Muscle layer of colon (tissue), 2 donors: ENCODE measurements around the gene RAD21L1.
A peak's percentile ranks its signal among the peaks of the same experiment; 100 is the strongest.

Source experiments
- H3K27ac ChIP-seq: one replicate; pipeline ENCODE4 v1.7.0; 2013; ENCODE audit warnings: low read depth, mild to moderate bottlenecking, low read length, moderate library complexity
- H3K27me3 ChIP-seq, 2 donors: one replicate each; pipeline ENCODE4 v1.7.0; 2013; ENCODE audit warnings: low read length in 2 of 2, mild to moderate bottlenecking in 2 of 2; ENCODE audit not compliant: insufficient read depth in 2 of 2, control insufficient read depth in 1 of 2
- H3K36me3 ChIP-seq: one replicate; pipeline ENCODE4 v1.7.0; 2013; ENCODE audit warnings: mild to moderate bottlenecking, low read length; ENCODE audit not compliant: insufficient read depth
- H3K4me1 ChIP-seq: one replicate; pipeline ENCODE4 v1.7.0; 2013; ENCODE audit warnings: mild to moderate bottlenecking, low read length; ENCODE audit not compliant: insufficient read depth
- H3K4me3 ChIP-seq, 2 donors: one replicate each; pipeline ENCODE4 v1.7.0; 2013; ENCODE audit warnings: low read length in 2 of 2, low read depth in 1 of 2, mild to moderate bottlenecking in 1 of 2, moderate library complexity in 1 of 2
- H3K9ac ChIP-seq: one replicate; pipeline ENCODE4 v1.7.0; 2013; ENCODE audit warnings: low read length
- H3K9me3 ChIP-seq: one replicate; pipeline ENCODE4 v1.7.0; 2013; ENCODE audit warnings: mild to moderate bottlenecking, low read length
- donor health status: abdominal sarcoma.
- donor health status: Adenocarcinoma of cecum.

Gene RAD21L1

DNA sequence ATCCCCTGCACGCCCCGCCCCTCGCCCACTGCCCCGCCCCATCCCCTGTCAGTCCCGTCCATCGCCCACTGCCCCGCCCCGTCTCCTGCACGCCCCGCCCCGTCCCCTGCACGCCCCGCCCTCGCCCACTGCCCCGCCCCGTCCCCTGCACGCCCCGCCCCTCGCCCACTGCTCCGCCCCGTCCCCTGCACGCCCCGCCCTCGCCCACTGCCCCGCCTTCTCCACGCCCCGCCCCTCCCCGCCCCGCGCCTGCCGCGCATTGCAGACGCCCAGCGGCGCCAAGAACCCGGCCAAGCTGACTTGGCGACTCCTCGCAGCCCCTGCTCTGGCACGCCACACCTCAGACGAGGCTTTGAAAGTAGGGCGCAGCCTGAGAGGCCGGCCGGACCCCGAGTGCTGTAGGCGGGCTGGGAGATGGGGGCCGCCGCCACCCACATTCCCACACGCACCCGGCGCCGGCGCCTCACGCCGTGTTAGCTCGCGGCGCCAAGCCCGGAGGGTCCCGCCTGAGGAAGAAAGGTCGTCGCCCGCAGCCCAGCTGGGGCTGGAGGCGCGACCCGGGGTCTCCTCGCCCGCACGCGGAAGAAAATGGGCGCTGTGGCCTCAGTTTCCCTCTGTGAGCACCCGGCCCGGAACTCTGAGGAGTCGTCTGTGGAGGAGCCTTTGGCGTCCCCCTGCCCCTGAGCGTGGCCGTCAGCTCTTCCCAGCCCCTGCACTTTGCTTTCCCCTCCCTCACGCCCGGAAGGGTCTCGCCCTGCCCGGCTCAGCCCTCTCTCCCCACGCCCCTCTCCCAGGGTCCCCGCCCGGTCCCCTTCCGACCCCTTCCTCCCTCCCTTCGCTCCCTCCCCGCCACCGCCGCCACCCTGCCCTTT, at the start of gene RAD21L1:
Gene RAD21L1 (plus strand): TSS at position 262 of the 872 bp plus-strand sequence. CDS start 2,410 bp downstream, outside the sequence.
- peak within 1 kb of the TSS; percentile 28 to 37 for H3K4me3 ChIP-seq
- no peaks in the 10 kb centered on the region for H3K36me3 ChIP-seq
- peaks cover 20 to 34% of the 10 kb centered on the region in 2 donors for H3K27me3 ChIP-seq
- H3K27ac ChIP-seq = no peak within 1 kb of the TSS
- H3K9me3 ChIP-seq = no peaks in the 10 kb centered on the region
- H3K4me1 ChIP-seq = no peaks in the 10 kb centered on the region
- H3K9ac ChIP-seq = no peak within 1 kb of the TSS

DNA sequence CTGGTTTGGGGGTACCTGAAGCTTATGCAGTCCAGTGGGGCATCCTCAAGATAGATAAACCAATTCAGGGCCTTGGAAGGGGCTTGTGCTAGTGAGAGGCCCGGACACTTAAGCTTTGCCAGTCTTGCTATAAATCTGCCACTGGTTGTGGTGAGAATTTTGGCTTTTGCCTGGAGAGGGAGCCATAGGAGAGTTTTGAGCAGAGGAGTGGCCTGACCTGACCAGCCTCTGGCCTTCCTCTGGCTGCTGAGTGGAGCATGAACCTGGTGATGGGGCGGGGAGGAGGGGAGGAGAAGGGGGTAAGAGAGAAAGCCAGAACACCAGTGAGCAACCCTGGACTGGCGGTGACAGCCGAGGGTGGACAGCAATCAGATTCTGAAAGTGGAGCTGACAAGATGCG, 48.2 kb upstream of the RAD21L1 start:
- Histone ChIP-seq H3K4me1 (no peaks in the 10 kb centered on the region), H3K36me3 (peaks cover 12% of the 10 kb centered on the region), H3K27me3 (no peaks in the 10 kb centered on the region), H3K9me3 (no peaks in the 10 kb centered on the region), H3K4me3 (no peak overlapping the region), H3K27ac (no peak overlapping the region), H3K9ac (no peak overlapping the region)

DNA sequence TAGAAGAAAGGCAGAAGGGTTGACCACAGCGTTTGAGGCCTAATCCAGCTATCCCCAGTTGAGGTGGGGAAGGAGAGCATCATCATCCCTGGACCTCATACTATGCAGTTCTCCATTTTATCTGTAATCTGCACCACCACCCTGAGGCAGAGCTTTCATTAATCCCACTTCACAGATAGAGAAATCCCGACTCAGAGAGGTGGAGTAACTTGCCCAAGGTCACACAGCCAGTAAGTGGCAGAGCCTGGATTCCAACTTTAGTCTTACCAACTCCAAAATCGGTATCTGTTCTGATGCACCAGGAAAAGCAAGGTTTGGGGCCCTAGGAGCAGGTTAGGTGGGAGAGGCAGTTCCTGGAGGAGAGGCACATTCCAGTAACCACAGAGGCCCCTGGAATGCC, 47.7 kb upstream of the RAD21L1 start:
- H3K4me3 ChIP-seq = no peak overlapping the region
- H3K9me3 ChIP-seq = no peaks in the 10 kb centered on the region
- no peaks in the 10 kb centered on the region for H3K27me3 ChIP-seq
- peaks cover 12% of the 10 kb centered on the region for H3K36me3 ChIP-seq
- no peak overlapping the region for H3K27ac ChIP-seq
- H3K9ac ChIP-seq = no peak overlapping the region
- no peaks in the 10 kb centered on the region for H3K4me1 ChIP-seq

DNA sequence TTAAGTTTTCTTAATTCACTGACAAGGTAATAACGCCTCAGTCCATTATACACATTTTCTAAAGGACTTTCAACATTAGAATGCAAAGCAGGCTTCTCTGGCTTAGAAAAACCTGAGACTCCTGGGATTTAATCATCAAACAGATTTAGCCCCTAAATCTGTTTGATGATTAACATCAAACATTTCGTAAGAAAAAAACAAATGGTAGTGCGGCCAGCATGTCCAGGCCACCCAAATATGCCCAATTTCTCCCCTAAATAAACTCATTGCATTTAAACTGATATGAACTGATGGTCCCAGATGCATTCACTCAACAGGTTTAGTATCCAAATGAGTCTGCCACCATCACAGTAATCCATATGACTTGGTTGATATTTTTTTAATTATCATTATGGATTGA, 47.2 kb upstream of the RAD21L1 start:
- H3K9ac ChIP-seq = no peak overlapping the region
- no peak overlapping the region for H3K4me3 ChIP-seq
- H3K4me1 ChIP-seq = no peaks in the 10 kb centered on the region
- no peak overlapping the region for H3K27ac ChIP-seq
- H3K27me3 ChIP-seq = no peaks in the 10 kb centered on the region
- H3K36me3 ChIP-seq = peaks cover 12% of the 10 kb centered on the region
- no peaks in the 10 kb centered on the region for H3K9me3 ChIP-seq

DNA sequence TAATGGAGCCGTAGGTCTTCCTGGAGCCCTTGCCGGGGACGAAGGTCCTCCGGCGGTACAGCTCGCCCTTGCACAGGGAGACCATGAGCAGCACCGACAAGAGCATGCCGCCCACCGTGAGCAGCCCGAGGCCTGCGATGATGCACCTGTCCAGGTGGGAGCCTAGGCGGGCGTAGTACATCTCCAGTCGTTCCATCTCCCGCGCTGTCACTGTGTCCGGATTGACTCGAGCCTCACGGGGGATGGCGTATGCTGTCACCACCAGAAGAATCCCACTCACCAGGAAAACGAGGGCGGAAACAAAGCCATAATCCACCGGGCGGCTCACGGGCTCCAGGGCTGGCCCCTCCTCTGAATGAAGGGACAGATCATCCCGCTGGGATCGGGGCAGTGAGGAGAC, 44.9 kb upstream of the RAD21L1 start:
- no peak overlapping the region for H3K27ac ChIP-seq
- H3K36me3 ChIP-seq = peaks cover 5% of the 10 kb centered on the region
- H3K4me1 ChIP-seq = no peaks in the 10 kb centered on the region
- H3K27me3 ChIP-seq = peaks cover 2 to 14% of the 10 kb centered on the region in 2 donors
- H3K4me3 ChIP-seq = no peak overlapping the region
- no peaks in the 10 kb centered on the region for H3K9me3 ChIP-seq
- H3K9ac ChIP-seq = no peak overlapping the region

DNA sequence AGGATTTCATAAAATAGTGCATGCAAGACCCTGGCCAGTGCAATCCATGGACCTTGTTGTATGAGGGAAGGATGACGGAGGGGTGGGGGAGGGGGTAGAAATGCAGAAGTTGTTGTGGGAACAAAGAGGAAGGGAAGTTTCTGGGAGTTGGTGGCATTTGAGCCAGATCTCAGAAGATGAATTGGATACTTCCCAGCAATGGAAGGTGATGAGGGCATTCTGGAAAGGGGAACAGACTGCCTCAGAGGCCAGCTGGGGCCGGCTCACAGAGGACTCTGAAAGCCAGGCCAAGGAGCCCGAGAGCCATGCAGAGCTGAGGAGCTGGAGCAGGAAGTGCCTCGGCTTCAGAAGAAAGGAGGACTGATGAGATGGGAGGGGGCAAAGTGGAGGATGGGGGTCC, 43.7 kb upstream of the RAD21L1 start:
- Histone ChIP-seq H3K4me1 (no peaks in the 10 kb centered on the region), H3K9ac (no peak overlapping the region), H3K27me3 (peaks cover 3 to 24% of the 10 kb centered on the region in 2 donors), H3K4me3 (no peak overlapping the region), H3K36me3 (no peaks in the 10 kb centered on the region), H3K9me3 (no peaks in the 10 kb centered on the region), H3K27ac (no peak overlapping the region)

DNA sequence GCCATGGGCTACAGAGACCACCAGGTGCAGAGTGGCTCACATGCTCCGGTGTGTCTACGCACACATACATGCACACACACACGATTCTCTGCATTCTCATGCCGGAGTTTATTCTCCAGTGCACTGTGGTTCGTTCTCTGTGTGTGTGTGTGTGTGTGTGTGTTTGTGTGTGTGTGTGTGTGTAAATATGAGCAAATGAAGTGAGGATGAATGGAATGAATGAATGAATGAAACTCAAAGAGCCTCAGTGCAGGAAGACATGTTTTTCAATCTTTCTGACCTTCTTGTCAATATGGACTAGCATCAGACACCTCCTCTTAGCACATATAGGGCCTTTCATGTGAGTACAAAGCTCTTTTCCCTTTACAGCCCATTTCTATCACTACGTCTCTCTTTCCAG, 42.7 kb upstream of the RAD21L1 start:
- no peak overlapping the region for H3K9ac ChIP-seq
- no peak overlapping the region for H3K4me3 ChIP-seq
- H3K27ac ChIP-seq = no peak overlapping the region
- no peaks in the 10 kb centered on the region for H3K36me3 ChIP-seq
- H3K9me3 ChIP-seq = no peaks in the 10 kb centered on the region
- no peaks in the 10 kb centered on the region for H3K4me1 ChIP-seq
- H3K27me3 ChIP-seq = peaks cover 3 to 24% of the 10 kb centered on the region in 2 donors

DNA sequence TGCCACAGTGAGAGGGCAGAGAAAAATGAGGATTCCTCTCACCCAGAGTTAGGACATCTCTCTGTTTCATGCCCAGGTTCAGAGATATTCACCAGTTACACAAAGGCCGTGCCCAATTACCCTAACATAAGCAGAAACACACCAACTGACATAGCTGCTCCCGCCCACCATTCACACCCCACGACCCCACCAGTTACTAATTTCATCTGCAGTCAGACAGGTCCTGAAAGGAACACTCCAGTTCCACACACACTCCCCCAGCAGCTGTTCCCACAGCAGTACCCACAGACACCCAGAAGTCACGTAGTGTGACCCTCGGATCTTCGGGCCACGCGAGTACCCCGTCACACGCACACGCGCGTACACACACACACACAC, 41.6 kb upstream of the RAD21L1 start:
- H3K9ac ChIP-seq = no peak overlapping the region

DNA sequence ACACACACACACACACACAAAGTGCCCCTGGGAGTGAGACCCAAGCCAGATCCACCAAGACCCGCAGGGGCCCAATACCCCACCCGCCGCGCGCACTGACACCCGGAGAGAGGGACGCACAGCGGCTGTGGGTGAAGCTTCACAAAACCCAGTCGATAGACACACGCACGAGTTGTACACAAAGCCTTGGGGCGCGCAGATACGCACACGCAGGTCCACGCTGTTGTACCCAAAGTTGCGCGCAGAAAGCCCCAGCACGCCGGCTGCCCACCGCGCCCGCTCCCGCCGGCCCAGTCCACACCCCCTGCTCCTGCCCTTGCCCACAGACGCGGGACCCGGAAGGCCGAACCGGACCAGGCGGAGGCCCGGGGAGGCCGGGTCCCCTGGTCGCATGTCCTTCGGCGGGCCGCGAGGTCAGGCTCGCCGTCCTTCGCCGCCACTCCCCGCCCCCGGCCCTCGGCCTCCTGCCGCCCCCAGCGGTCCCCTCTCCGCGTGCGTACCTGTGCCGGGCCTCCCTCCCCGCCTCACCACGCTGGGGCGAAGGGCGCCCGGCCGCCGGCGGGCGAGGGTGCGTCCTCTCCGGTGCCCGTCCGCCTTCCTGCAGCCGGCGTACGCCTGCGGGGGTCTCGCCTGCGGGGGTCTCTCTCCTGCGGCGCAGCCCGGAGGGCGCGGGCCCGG, 41.1 kb upstream of the RAD21L1 start, which contains the start of gene TMEM74B:
Gene TMEM74B (minus strand): TSS at position 344 of the 678 bp plus-strand sequence. CDS start 1,180 bp downstream, outside the sequence.
- Histone ChIP-seq H3K4me1 (no peaks in the 10 kb centered on the region), H3K27me3 (peaks cover 3 to 24% of the 10 kb centered on the region in 2 donors), H3K36me3 (no peaks in the 10 kb centered on the region), H3K9me3 (no peaks in the 10 kb centered on the region), H3K4me3 (peak within 1 kb of the TSS in 1 of 2 donors; percentile 32), H3K27ac (no peak within 1 kb of the TSS), H3K9ac (no peak within 1 kb of the TSS)

More for the DNA sequence above, 41.6 kb upstream of the RAD21L1 start:
- Histone ChIP-seq H3K27ac (no peak overlapping the region), H3K9me3 (no peaks in the 10 kb centered on the region), H3K4me3 (no peak overlapping the region), H3K4me1 (no peaks in the 10 kb centered on the region), H3K36me3 (no peaks in the 10 kb centered on the region), H3K27me3 (peaks cover 3 to 24% of the 10 kb centered on the region in 2 donors)

DNA sequence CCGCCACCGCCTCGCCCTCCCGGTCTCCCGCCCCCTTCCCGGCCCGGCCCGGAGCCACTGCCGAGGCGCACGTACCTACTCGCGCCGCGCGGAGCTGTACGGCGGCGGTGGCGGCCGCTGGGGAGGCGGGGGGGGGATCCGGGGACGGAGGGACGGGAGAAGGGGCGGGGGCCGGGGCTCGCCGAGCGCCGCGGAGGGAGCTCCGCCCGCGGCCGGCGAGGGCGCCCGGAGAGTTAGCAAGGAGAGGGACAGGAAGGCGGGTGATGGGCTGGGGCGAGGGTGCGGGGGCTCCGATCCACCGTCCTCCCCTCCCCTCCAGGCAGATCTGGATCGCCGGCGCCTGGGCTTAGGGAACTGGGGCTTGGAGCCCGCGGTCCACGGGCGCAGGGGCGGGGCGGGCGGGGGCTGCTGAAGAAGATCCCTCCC, 40.5 kb upstream of the RAD21L1 start:
- Histone ChIP-seq H3K9ac (no peak overlapping the region), H3K9me3 (no peaks in the 10 kb centered on the region), H3K27ac (no peak overlapping the region), H3K4me1 (no peaks in the 10 kb centered on the region), H3K27me3 (peaks cover 3 to 24% of the 10 kb centered on the region in 2 donors), H3K4me3 (peak overlapping the region in 1 of 2 donors; percentile 32), H3K36me3 (no peaks in the 10 kb centered on the region)

DNA sequence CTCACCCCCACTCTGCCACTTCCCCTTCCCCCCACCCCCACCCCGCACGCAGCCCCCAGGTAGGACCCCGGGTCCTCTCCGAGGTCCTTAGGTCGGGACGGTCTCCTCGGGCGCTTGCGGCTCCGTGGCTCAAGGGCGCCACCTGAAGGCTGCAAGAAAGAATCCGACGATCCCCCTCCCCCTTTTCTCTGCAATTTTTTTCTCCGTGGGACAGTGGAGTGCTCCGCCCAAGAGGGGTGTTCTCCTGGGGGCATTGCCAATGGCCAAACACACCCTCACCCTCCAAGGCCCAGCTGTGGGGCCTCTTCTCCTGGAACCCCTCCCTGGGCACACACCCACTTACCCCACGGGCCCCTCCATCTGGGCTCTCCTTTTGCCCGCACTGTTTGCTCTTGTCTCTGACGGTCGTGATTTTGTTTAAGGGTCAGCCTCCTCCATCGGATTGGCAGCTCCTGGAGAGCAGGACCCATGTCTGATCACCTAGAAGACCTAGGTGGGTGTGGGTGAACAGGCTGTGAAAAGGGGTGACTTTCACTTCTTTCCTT, 40.0 kb upstream of the RAD21L1 start:
- H3K9ac ChIP-seq = no peak overlapping the region
- no peaks in the 10 kb centered on the region for H3K9me3 ChIP-seq
- H3K36me3 ChIP-seq = no peaks in the 10 kb centered on the region
- no peaks in the 10 kb centered on the region for H3K4me1 ChIP-seq
- H3K27ac ChIP-seq = no peak overlapping the region
- peaks cover 3 to 24% of the 10 kb centered on the region in 2 donors for H3K27me3 ChIP-seq
- H3K4me3 ChIP-seq = no peak overlapping the region
